Caki2 (cell line): ENCODE results near the gene TNFRSF18. TPM values are rescaled to one million over a fixed set of nuclear protein-coding genes. Genes with fewer than 3 reads are reported as not detected.

ENCODE experiments used
- DNase-seq: peaks from one replicate; pipeline ENCODE4 v3.0.0-alpha.2; 2015; ENCODE audit warnings: low read depth
- in situ Hi-C: cut with HindIII; loops from 2 replicates; pipeline ENCODE4 v1.10.0; 2016; ENCODE audit warnings: low sequenced_read_pairs, low pct_unique_long_range_greater_than_20kb, mixed read lengths
- total RNA-seq: library from RNA; depleted of rRNA; stranded (reverse); fragments of >200 nt; shearing (Covaris generic); gene quantifications from 2 replicates; pipeline ENCODE4 v1.2.3, GENCODE V29; 2014; ENCODE audit warnings: low replicate concordance

The TNFRSF18 gene
- total RNA-seq, 1 experiment from 2014 or later = not detected

DNA sequence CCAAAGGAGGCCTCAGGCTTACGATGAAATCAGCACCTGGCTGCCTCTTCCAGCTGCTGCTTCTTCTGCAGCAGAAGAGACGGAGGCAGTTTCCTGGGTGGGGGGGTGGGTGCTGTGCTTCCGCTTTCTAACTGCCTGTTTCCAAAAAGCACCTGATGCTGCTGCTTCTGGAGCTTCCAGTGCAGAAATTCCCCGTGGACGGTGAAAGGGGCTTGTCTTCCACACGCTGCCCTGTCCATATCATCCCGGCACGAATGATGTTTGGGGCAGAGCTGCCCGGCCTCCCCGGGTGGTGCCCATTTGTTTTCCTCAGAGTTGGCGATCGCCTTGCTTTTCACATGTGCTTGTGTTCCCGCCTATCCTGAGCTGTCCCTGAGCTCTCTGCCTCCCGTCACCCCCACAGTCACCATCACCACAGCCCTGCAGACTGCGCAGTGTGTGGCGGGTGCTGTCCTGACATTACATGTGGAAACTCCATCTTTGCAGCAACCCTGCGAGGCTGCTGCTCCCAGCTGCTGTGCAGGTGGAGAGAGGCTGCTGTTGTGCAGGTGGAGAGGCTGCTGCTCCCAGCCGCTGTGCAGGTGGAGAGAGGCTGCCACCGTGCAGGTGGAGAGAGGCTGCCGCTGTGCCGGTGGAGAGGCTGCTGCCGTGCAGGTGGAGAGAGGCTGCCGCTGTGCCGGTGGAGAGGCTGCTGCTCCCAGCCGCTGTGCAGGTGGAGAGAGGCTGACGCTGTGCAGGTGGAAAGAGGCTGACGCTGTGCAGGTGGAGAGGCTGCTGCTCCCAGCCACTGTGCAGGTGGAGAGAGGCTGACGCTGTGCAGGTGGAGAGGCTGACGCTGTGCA lies 30.9 kb downstream of the TNFRSF18 start:
- in situ Hi-C loops = no loop called here
- no peak for DNase-seq

DNA sequence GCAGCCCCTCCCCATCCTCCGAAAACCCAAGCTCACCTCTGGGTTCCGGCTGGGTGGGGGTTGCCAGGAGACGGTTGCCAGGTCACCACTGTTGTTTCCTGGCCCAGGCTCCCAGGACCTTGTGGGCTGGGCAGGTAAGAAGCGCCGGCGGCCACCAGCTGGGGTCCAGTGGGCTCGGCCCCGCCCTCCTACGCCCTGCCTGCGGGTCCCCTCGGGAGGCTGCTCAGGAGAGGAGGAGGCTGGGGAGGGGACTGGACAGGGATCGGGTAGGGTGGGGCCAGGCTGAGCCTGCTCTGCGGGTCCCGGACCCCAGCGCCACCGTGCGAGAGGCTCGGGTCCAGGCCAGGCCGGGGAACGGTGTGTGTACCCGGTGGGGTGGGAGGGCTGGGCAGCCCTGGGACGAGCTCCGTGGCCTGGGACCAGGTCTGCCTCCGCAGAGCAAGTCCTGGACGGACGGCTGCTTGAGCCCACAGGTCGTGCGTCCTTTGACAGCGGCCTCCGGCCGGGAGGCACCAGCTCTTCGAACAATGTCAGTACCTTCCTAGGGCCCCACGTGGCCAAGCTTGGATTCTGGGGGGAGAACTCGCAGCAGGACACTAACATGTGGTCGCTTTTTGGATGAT lies 32.5 kb downstream of the TNFRSF18 start, which contains the start of gene TTLL10:
TSS of gene TTLL10 (plus strand) at position 88 of the 623 bp plus-strand sequence. CDS start 5,336 bp downstream, outside the sequence.
- no peak for DNase-seq

DNA sequence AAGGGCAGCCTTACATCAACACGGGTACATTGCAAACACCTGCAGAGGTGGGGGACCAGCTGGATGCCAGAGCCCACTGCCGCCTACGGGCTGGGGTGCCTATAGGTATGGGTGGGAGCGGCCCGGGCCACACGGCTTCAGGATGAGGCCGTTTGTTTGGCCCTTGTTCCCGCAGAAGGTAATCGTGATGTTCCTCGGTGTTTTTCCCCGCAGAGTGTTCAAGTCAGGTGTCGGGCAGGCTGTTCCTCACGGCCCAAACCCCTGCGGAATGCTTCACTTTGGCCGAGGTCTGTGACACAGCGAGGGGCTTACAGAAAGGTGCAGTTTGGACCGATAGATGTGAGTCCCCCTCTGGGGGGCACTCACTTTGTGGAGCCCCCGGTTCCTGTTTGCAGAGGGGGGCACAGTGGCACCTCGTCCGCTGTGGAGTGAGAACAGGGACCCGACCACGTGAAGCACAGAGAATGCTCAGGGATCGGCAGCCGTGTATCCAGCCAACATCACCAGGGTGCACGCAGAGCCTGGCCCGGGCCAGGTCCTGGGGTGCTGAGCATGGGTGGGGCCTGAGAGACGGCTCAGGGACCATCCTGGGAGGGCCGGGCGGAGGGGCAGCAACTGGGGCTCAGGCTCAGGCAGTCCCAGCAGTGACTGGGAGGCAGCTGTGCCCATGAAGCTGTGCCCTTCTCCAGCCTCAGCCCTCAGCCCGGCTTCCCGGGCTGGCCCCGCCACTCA lies 33.2 kb downstream of the TNFRSF18 start:
- DNase-seq = no peak
- in situ Hi-C loops = no loop called here

More for the DNA sequence above, 32.5 kb downstream of the TNFRSF18 start, which contains the start of gene TTLL10:
- in situ Hi-C loops = no loop called here

DNA sequence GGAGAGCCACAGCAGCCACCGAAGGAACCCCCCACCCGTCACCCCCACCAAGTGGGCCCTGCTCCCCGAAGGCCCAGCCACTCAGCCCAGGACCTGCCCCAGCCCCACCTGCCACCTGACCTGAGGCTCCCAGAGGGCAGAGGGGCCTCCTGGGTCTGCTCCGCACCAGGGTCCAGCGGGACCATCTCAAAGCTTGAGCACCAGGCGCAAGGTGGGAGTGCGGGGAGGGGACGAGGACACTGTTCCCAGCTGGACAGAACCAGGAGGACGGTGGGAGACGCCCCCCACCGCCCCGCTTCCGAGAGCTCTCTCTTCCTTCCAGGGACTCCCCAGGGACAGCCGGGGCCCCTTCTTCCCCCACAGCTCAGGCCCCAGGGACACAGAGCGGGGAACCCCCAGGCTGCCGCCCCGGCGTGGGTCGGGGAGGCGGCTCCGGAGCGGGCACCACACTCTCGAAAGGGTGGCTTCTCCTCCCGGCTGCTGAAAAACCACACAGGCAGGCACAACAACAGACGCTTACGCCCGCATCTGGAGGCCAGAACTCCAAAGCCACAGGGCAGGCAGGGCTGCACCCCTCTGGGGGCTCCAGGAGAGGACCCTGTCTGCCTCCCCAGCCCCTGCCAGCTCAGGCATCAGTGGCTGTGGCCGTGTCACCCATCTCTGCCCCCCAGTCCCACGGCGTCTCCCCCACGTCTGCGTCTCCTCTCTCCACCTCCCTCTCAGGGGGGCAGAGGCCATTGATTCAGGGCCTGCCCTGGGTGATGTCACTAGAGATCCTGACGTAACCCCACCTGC lies 34.6 kb downstream of the TNFRSF18 start:
- no peak for DNase-seq
- in situ Hi-C loops = no loop called here

DNA sequence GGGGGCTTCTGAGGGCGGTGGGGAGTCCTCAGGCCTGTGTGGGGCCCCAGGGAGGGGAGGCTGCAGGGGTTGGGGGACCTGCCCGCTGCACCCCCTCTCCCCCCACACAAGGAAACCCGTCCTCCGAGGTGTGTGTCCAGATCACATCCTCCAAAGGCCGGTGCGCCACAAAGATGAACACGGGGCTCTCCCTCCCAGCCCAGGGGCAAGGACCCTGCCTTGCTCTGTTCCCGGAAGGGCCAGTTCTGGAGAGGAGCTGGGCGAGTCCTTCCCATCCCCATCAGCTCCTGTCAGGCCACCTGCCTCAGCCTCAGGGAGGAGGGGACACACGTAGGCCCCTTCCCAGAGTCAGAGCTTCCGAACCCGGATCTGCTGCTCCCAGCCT lies 35.2 kb downstream of the TNFRSF18 start:
- in situ Hi-C loops = no loop called here
- DNase-seq = no peak

DNA sequence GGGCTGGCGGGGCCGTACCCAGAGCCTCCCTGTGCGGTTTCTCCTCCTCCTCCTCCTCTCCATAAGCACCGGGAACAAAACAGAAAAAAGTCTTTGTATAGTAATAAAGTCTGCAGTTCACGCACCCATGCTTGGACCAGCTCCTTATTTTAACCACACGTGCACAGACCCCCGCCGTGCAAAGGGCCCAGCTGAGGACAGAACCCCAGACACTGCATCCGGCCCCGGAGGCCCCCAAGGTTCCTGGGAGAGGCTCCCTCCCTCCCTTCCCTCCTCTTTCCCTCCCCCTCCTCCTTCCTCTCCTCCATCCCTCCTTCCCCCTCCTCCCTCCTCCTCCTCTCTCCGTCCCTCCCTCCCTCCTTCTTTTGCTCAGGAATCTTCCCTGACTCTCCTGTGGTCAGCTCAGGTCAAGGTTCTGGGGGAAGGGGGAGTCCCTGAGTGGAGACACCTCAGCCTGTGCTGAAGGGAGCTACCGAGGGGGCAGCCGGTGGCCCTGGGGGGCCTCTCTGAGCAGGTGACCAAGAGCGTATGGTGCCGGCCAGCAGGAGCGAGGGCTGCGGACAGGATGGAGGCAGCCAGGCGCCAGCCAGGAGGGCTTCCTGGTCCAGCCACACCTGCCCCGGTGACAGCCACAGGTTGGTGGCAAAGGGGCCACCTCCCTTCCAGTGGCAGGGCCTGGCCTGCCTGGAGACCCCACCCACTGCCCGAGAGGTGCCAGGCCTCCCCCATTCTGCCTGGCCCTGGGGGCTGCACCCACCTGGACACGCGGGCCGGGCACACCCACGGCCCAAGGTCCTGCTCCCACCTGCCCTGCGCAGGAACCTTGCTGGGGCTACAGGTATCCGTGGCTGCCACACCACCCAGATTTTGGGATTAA lies 35.9 kb downstream of the TNFRSF18 start:
- DNase-seq = no peak
- in situ Hi-C loops = no loop called here

DNA sequence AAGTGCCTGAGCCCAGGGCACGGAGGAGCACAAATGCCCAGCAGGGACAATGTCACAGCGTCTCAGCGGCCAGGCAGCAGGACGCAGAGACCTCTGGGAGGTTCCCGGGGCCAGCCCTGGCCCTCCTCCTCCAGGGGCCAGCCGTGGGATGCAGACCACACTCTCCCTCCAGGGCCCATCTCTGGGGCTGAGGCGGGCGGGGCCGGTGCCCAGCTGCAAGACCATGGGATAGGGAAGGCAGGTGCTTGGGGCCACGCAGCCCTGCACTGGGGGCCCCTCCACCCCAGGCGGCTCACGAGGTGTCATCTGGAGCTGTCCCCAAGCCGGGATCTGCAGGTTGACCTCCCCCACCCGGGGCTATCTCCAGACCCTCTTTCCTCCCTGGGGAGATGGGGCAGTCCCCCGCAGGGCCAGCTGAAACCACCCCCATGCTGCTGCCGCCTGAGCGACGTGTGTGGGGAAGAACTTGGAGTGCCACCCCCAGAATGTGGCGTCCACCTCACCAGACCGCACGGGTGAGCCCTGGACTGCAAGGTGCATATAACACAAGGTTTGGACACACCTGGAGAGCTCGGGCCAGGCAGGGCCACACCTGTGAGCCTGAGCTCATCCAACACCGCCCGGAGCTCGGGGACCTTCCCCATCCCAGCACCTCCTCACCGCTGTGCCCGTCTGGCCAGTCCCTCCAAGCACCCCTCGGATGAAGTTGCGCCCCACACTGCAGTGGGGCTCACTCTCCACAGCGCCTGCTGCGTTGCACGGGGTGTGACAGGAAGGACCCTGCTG lies 36.8 kb downstream of the TNFRSF18 start:
- no peak for DNase-seq
- in situ Hi-C loops = no loop called here

DNA sequence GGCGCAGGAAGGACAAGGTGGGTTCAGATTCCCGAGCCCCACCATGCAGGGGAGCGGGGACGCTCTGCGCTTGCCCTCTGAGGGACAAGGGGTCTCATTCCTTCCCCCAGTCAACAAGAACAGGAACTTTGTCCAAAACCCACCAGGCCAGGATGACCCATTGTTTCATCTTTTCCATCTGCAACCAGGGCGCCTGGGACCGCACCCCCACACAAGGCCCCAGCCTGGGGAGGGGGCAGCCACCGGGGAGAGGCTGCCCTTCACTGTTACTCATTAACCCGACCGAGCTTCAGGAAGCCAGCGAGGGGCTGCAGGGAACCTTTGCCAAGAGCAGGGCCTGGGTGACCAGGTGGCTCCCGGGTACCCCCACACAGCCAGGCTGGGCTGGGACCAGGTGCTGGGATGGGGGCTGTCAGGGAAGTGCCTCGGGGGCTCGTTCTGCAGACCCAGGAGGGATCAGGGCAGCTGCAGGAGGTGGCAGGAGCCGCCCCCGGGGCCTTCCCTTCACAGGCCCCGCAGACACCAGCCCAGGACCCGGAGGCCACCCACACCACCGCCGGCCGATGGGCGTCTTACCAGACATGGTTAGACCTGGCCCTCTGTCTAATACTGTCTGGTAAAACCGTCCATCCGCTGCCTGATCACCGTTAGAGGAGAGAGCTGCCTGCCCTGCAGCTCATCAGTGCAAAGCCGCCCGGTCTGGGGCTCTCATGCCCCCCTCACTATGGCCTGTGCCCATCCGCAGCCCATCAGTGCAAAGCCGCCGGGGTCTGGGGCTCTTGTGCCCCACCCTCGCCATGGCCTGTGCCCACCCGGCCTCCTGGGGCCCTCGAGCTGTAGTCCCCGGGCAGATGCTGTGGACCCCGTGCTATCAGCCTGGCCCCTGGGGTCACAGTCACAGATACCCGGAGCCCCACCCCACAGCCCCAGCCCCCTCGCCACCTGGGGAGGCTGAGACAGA lies 37.7 kb downstream of the TNFRSF18 start:
- in situ Hi-C loops = no loop called here
- no peak for DNase-seq

DNA sequence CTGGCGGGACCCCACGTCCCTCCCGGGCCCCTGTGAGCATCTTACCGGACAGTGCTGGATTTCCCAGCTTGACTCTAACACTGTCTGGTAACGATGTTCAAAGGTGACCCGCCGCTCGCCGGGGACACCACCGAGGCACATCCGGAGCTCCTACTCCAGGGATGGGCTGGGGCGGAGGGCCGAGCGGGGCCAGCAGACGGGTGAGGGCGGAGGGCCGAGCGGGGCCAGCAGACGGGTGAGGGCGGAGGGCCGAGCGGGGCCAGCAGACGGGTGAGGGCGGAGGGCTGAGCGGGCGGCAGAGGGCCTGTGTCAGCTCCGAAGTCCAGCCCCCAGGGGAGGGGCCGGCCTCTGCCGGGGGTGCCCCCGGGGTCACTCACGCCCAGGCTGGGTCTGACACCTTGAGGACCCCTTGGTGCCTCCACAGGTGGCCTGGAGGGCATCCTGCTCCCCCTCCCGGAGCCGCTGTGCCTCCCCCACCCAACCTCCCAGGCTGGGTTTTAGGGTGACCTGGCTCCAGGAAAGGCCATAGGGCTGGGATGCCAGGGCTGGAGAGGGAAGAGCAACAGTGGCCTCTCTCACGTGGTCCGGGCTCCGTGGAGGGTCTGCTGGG lies 38.4 kb downstream of the TNFRSF18 start:
- no peak for DNase-seq
- in situ Hi-C loops = no loop called here

DNA sequence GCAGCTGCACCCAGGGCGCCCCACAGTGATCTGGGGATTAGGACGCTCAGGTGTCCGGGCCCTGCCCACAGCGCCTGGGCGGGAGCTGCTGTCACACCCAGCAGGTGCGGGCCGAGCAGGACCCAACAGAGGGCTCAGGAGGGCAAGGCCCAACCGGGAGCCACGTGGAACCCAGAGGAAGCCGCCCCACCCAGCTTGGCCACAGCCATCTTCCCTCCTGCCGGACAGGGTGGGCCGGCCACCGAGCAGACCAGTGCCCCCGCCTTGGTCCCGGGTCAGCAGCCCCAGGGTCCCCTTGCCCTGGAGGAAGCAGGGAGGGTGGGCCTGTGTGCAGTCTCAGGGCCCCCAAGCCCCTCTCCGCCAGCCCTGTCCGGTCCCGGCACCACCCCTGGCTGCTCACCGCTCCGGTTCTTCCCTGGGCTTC lies 39.0 kb downstream of the TNFRSF18 start:
- no peak for DNase-seq
- in situ Hi-C loops = no loop called here

DNA sequence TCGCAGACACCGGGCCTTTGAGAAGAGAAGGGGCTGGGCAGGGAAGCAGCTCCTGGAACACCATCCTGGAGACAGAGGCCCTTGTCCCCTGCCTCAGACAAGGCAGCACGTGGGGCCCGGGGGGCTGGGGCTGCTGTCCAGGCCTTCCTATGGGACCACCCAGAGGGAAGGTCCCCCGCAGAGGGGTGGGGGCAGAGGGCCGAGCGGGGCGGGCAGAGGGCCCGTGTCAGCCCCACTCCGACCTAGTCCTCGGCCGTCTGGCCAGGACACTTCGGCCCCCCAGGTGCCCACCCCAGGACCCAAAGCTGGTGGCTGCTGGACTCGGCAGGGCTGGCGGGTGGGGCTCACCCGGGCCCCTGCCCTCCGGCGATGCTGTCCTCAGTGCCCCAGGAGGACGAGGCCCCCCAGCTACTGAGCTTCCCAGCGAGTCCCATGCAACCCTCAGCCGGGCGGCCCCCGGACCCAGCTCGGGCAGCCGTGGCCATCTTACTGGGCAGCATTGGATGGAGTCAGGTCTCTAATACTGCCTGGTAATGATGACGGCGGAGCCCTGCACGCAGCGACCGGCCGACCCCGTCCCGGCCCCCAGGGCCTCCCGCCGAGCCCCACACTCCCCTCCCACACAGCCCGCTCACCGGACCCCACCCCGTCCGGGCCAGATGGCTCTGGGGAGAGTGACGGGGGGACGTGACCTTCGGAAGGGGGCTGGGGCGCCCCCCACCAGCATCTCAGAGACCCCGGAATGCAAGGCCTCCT lies 39.6 kb downstream of the TNFRSF18 start:
- in situ Hi-C loops = no loop called here
- DNase-seq = no peak

DNA sequence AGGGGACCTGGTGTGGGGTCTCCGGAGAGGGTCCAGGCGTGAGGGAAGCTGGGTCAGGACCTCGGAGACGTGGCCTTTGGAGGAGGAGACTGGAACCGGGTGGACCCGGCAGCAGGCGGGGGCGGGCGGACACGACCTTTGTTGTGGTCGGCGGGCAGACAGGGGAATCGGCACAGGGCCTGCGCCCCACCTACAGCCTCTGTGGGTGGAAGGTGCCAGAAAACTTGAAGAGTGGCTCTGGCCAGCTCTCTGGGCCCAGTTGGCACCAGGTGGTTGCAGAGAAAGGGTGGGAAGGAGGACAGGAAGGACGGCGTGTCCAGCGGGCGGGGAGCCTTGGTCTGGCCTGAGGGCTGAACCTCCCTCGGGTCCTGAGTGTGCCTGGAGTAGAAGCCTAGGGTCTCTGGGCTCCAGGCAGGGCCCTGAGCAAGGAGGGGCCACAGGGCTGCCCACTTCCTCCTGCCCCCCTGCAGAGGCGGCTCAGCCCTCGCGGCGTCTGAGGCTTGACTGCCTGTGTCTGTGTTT lies 40.4 kb downstream of the TNFRSF18 start:
- in situ Hi-C loops = no loop called here
- no peak for DNase-seq

DNA sequence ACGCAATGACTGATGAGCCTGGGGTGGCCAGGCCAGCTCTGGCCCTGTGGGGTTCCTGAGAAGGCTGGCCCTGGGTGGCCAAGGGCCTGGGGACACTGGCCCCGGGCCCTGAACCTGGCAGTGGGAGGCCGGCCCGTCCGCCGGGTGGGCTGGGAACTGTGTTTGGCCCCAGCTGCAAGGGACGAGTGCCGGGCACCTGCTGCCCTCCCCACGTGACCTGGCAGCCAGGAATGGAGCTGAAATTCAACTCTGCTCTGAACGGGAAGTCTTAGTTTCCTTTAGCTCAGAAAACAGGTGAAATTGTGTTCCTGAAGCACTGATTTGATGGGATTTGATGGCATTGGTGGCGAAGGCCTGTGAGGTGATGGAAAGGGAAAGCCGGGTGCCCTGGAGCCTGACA lies 40.9 kb downstream of the TNFRSF18 start:
- no peak for DNase-seq
- in situ Hi-C loops = no loop called here

DNA sequence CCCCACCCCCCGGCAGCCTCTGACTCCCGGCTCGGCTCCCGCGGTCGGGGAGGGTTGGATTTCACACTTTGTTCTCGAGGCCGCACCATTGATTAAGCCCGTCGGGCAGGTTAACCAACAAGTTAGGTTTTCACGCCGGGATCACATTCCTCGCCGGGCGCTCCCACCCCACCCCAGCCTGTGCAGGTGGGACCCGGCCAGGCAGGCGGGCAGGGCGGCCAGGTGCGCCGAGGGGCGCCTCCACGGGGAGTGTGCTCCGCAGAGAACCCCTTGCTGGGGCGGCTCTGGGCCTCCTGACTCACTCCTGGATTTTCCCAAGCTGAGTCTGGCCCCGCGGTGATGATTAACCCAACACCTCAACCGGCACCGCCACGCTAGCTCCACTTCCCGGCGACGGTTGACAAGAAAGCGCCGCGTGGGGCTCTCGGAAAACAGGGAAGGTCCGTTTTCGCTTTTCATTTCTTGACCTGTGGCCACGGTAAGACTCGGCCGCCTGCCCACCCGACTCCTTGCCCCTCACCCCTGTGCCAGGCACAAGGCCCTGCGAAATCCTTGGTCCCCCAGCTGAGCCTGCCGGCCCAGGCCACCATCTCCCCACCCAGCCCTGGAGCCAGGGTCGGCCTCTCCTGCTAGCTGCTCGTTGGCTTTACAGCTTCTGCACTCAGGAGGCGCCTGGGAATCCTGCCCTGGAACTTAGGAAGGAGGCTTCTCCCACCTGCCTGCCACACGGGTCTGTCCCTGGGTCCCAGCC lies 41.5 kb downstream of the TNFRSF18 start:
- in situ Hi-C loops = no loop called here
- peak; percentile 80 for DNase-seq
